ENCODE data around the gene NGFR.

Gene NGFR

GRCh38 chr17:49505854-49506253 lies 10.8 kb downstream of the NGFR start:
- TF ChIP-seq CTCF (IDR thresholded peaks at IDR 0.05; ENCODE audit: borderline replicate concordance, insufficient read depth, low read depth, low read length), result no peak
- no peak overlapping the region for H3K4me3 ChIP-seq (ENCODE audit: low read depth, low read length)

GRCh38 chr17:49506282-49506681 lies 11.2 kb downstream of the NGFR start:
- H3K4me3 ChIP-seq (ENCODE audit: low read depth, low read length), result no peak overlapping the region
- no peak for TF ChIP-seq CTCF (IDR thresholded peaks at IDR 0.05; ENCODE audit: borderline replicate concordance, insufficient read depth, low read depth, low read length)

GRCh38 chr17:49508061-49508865 lies 13.2 kb downstream of the NGFR start:
- H3K4me3 ChIP-seq (ENCODE audit: low read depth, low read length), result no peak overlapping the region
- no peak for TF ChIP-seq CTCF (IDR thresholded peaks at IDR 0.05; ENCODE audit: borderline replicate concordance, insufficient read depth, low read depth, low read length)

GRCh38 chr17:49508866-49509587 lies 13.9 kb downstream of the NGFR start:
- H3K4me3 ChIP-seq (ENCODE audit: low read depth, low read length), result no peak overlapping the region
- no peak for TF ChIP-seq CTCF (IDR thresholded peaks at IDR 0.05; ENCODE audit: borderline replicate concordance, insufficient read depth, low read depth, low read length)

- TF ChIP-seq CTCF (IDR thresholded peaks at IDR 0.05; ENCODE audit: borderline replicate concordance, insufficient read depth, low read depth, low read length), result no peak
- no peak overlapping the region for H3K4me3 ChIP-seq (ENCODE audit: low read depth, low read length)
These were observed 14.5 kb downstream of the NGFR start for GRCh38 chr17:49509588-49509917.

GRCh38 chr17:49510059-49510719 lies 15.1 kb downstream of the NGFR start:
- no peak overlapping the region for H3K4me3 ChIP-seq (ENCODE audit: low read depth, low read length)
- TF ChIP-seq CTCF (IDR thresholded peaks at IDR 0.05; ENCODE audit: borderline replicate concordance, insufficient read depth, low read depth, low read length), result no peak

All from GM12875 (cell line).